Fibroblast of the aortic adventitia (primary cell): ENCODE results near the gene NDUFA11. TPM values are rescaled to one million over a fixed set of nuclear protein-coding genes. Genes with fewer than 3 reads are reported as not detected.

Experiments
- DNase-seq: peaks from one replicate; pipeline ENCODE4 v3.0.0-alpha.2; 2010; ENCODE audit warnings: low read depth
- H3K4me3 ChIP-seq: 2 replicates; pipeline ENCODE4 v1.5.1; 2011; ENCODE audit warnings: low read depth, mild to moderate bottlenecking, control low read depth, low read length, moderate library complexity
- total RNA-seq: library from RNA; depleted of rRNA; stranded (reverse); fragments of >200 nt; gene quantifications from 2 replicates; pipeline ENCODE4 v1.2.3, GENCODE V29; 2012; ENCODE audit warnings: low replicate concordance
- TF ChIP-seq, protein P1 (sequence below): IDR thresholded peaks from 2 replicates; pipeline ENCODE4 v1.5.1; 2011; ENCODE audit warnings: mild to moderate bottlenecking, low read length, control low read depth, inconsistent platforms; ENCODE audit not compliant: insufficient read depth

The NDUFA11 gene
- total RNA-seq: 172 and 261 TPM in 2 replicates

DNA sequence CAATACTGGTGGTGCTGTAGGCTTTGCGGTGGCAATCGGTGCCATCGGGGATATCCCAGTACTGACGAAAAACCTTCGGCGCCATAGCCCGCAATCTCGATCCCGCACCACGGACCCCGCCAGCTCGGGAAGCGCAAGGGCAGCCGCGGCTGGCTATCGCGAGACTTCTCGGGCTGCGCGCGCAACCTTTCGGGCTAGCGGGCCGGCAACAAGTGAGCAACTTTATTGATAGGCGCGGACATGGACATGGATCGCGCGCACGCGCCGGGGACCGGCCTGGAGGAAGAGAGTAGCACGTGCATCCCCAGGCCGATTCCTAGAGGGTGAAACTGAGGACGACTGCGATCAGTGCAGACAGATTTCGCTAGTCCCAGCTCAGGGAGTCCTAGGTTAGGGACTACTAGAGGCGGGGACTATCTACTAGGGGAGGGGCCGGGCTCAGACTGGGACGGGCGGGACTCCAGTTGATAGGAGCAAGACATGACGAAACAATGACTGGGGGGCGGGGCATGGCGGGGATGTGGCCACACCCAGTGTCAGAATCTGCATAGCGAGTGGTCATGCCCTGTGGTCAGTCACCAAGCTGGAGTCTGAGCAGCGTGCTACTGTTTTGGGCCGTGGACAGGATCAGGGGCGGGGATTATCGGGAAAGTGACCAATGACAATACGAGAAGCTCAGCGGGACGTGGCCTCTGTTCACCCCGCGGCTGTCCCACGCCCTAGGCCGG, at the start of gene NDUFA11:
NDUFA11 (minus strand) TSS at position 167 of the 728 bp plus-strand sequence; CDS start at position 85, 82 bp downstream.
- DNase-seq: no peak
- H3K4me3 ChIP-seq: peak within 1 kb of the TSS; percentile 99
- TF ChIP-seq, protein P1, sequence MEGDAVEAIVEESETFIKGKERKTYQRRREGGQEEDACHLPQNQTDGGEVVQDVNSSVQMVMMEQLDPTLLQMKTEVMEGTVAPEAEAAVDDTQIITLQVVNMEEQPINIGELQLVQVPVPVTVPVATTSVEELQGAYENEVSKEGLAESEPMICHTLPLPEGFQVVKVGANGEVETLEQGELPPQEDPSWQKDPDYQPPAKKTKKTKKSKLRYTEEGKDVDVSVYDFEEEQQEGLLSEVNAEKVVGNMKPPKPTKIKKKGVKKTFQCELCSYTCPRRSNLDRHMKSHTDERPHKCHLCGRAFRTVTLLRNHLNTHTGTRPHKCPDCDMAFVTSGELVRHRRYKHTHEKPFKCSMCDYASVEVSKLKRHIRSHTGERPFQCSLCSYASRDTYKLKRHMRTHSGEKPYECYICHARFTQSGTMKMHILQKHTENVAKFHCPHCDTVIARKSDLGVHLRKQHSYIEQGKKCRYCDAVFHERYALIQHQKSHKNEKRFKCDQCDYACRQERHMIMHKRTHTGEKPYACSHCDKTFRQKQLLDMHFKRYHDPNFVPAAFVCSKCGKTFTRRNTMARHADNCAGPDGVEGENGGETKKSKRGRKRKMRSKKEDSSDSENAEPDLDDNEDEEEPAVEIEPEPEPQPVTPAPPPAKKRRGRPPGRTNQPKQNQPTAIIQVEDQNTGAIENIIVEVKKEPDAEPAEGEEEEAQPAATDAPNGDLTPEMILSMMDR: no peak

GRCh38 chr19:5953030-5953589, 49.5 kb upstream of the NDUFA11 start:
- no peak for DNase-seq
- no peak overlapping the region for H3K4me3 ChIP-seq
- TF ChIP-seq, protein P1: no peak

DNA sequence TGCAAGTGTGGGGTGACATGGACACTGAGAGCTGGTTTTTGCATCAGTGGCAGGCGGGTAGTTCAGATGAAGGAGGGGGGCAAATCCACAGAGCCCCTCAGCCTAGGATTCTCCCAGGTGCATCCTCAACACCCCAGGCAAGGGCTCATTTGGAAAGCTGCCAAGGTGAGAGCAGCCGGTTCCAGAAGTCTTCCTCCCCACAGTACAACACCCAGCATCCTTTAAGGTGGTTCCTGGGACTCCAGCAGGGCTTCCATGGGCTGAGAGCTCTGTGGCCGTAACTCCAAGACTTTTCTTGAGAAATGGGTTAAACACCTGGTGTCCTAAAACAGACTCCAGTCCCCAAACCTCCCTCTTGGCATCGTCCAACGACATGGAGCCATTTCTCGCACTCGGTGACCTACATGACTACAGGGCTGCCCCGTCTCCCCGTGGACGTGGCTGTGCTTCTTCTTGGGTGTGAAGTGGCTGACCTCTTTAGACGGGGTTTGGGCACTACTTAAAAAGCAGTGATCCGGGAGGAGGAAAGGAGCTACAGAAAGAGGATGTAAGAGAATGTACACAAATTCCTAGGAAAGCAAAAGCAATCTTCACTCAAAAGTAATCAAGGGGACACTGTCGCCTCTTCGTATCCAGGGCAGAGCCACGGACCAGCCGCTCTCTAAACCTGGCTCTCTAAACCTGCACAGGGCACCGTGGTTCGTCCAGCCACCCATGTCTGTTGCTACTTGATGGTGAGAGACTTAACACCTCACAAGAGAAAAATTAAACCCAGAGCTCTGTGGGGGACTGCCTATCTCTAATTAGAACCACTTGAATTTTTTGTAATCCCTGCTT, 48.8 kb upstream of the NDUFA11 start:
- H3K4me3 ChIP-seq: no peak overlapping the region
- TF ChIP-seq, protein P1: no peak
- no peak for DNase-seq

GRCh38 chr19:5951338-5951861, 47.8 kb upstream of the NDUFA11 start:
- TF ChIP-seq, protein P1: no peak
- no peak for DNase-seq
- no peak overlapping the region for H3K4me3 ChIP-seq

GRCh38 chr19:5950741-5951140, 47.2 kb upstream of the NDUFA11 start:
- DNase-seq: no peak
- TF ChIP-seq, protein P1: no peak
- H3K4me3 ChIP-seq: no peak overlapping the region

DNA sequence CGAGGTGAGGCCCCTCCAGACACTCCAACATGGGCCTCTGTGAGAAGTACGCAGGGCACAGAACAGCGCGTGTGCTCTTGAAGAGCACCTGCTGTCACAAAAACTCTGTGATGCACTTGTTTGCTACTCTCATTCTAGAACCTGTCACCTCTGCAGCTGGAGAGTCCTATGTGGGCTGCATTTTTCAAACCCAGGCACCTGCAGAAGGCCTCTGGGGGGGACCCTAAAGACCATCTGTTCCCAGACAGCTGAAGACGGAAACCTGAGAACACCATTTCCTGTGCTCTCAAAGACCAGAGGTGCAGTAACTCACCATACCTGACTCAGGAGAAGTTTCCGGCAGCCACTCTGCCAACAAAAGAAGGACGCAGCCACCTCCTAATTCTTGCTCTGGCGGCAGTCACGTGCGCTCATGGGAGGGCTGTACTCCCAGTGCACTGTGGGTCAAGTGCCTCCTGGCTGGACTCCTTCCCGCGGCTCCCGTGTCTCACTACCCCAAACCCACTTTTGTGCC, 46.3 kb upstream of the NDUFA11 start:
- TF ChIP-seq, protein P1: no peak
- no peak overlapping the region for H3K4me3 ChIP-seq
- DNase-seq: no peak
